Measurements from ENCODE around the gene KDELR1. TPM values are rescaled to one million over a fixed set of nuclear protein-coding genes. Genes with fewer than 3 reads are reported as not detected.

Gene KDELR1
- total and polyA plus RNA-seq, 2 experiments from 2014 or later: 159 to 186 TPM

DNA sequence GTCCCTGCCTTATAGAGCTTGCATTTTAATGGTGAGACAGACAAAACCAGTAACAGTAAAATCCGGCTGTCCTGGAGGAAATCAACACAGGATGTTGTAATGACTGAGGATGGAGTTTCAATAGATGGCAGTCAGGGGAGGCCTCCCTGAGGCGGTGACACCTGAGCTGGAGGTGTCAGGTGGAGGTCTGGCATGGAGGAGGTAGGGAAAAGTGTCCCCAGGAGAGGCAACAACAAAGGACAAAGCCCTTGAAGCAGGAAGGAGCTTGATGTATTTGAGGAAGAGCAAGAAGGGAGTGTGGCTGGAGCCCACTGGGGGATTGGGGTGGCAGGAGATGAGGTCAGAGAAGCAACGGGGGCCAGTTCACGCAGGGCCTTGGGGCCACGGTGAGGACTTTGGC is 9.9 kb upstream of the KDELR1 start:
- Histone ChIP-seq H3K9me3 (ENCODE audit: low read depth) (no peaks in the 10 kb centered on the region), H3K27me3 (peaks cover 10% of the 10 kb centered on the region), H3K27ac (no peak overlapping the region), H3K36me3 (no peaks in the 10 kb centered on the region), H3K4me3 (no peak overlapping the region), H3K4me1 (ENCODE audit: low read depth) (no peaks in the 10 kb centered on the region)
- DNase-seq (ENCODE audit: low read depth in 1 of 2, low spot score in 1 of 2): no peak
- TF ChIP-seq, protein P1, sequence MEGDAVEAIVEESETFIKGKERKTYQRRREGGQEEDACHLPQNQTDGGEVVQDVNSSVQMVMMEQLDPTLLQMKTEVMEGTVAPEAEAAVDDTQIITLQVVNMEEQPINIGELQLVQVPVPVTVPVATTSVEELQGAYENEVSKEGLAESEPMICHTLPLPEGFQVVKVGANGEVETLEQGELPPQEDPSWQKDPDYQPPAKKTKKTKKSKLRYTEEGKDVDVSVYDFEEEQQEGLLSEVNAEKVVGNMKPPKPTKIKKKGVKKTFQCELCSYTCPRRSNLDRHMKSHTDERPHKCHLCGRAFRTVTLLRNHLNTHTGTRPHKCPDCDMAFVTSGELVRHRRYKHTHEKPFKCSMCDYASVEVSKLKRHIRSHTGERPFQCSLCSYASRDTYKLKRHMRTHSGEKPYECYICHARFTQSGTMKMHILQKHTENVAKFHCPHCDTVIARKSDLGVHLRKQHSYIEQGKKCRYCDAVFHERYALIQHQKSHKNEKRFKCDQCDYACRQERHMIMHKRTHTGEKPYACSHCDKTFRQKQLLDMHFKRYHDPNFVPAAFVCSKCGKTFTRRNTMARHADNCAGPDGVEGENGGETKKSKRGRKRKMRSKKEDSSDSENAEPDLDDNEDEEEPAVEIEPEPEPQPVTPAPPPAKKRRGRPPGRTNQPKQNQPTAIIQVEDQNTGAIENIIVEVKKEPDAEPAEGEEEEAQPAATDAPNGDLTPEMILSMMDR (IDR thresholded peaks at IDR 0.05; ENCODE audit: low read depth, low read length): no peak

GRCh38 chr19:48400018-48400742 is 8.8 kb upstream of the KDELR1 start:
- Histone ChIP-seq H3K36me3 (no peaks in the 10 kb centered on the region), H3K4me3 (peak overlapping the region; percentile 2), H3K9me3 (ENCODE audit: low read depth) (no peaks in the 10 kb centered on the region), H3K4me1 (ENCODE audit: low read depth) (peaks cover 7% of the 10 kb centered on the region), H3K27me3 (peaks cover 13% of the 10 kb centered on the region), H3K27ac (no peak overlapping the region)
- peak; percentile 58 to 75 for DNase-seq (ENCODE audit: low read depth in 1 of 2, low spot score in 1 of 2)
- TF ChIP-seq, protein P1 (IDR thresholded peaks at IDR 0.05; ENCODE audit: low read depth, low read length): no peak

- peak; percentile 77 to 93 for DNase-seq (ENCODE audit: low read depth in 1 of 2, low spot score in 1 of 2)
- Histone ChIP-seq H3K36me3 (no peaks in the 10 kb centered on the region), H3K4me3 (peak overlapping the region; percentile 37), H3K4me1 (ENCODE audit: low read depth) (peaks cover 14% of the 10 kb centered on the region), H3K27ac (no peak overlapping the region), H3K9me3 (ENCODE audit: low read depth) (no peaks in the 10 kb centered on the region), H3K27me3 (peaks cover 19% of the 10 kb centered on the region)
- TF ChIP-seq, protein P1 (IDR thresholded peaks at IDR 0.05; ENCODE audit: low read depth, low read length): no peak
Measured at GRCh38 chr19:48398375-48399235, 7.3 kb upstream of the KDELR1 start.

DNA sequence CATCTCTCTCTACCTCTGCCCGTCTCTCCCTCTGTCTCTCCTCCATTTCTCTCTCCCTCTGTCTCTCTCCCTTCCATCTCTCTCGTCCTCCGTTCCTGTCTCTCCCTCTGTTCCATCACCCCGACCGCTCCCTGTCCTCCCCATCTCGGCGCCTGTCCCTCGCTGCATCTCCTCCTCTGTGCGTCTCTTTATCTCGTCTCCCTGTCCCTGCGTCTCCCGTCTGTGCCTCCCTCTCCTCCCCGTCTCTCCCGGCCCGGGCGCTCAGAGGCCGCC is 6.7 kb upstream of the KDELR1 start:
- Histone ChIP-seq H3K27me3 (peaks cover 19% of the 10 kb centered on the region), H3K27ac (no peak overlapping the region)
- no peak for DNase-seq (ENCODE audit: low read depth in 1 of 2, low spot score in 1 of 2)

DNA sequence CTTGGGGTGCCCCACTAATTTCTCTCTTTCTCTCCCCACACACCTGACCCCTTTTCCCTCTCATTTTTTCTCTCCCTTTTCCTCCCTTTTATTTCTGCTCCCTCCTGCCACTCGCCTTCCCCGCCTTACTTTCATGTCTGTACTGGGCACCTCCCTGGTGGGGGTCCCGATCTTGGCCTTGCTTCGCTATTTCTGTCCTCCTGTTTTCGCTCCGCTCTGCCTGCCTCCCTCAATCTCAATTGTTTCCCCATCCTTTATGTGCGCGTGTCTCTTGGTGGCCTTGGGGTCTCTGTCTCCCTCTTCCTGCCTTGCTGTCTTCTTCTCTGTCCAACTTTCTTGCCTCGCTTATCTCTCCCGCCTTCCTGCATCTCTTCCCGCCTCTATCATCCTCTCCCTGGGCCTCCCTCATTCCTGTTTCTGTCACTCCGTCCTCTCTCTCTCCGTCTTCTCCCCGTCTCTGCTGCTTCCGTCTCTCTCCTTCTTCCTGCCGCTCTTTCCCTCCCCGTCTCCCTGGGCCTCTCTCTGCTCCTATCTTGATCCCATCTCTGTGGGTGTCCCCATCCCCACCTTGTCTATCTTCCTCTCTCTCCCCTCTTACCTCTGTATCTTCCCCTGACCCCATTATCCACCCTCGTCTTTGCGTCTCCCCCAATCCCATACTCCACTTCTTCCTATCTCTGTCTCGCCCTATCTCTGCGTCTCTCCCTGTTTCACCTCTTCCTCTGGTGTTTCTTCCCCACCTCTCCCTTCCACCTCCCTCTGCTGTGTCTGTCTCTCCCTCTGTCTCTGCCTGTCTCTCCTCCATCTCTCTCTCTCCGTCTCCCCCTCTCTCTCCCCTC is 6.1 kb upstream of the KDELR1 start:
- H3K9me3 ChIP-seq (ENCODE audit: low read depth): no peaks in the 10 kb centered on the region
- H3K36me3 ChIP-seq: no peaks in the 10 kb centered on the region
- H3K4me1 ChIP-seq (ENCODE audit: low read depth): peaks cover 14% of the 10 kb centered on the region
- peak in 1 of 2 donors; percentile 20 for DNase-seq (ENCODE audit: low read depth in 1 of 2, low spot score in 1 of 2)
- H3K4me3 ChIP-seq: peak overlapping the region; percentile 25
- H3K27ac ChIP-seq: no peak overlapping the region
- TF ChIP-seq, protein P1 (IDR thresholded peaks at IDR 0.05; ENCODE audit: low read depth, low read length): no peak
- peaks cover 19% of the 10 kb centered on the region for H3K27me3 ChIP-seq

More for the DNA sequence above, 6.7 kb upstream of the KDELR1 start:
- TF ChIP-seq, protein P1 (IDR thresholded peaks at IDR 0.05; ENCODE audit: low read depth, low read length): no peak
- no peaks in the 10 kb centered on the region for H3K36me3 ChIP-seq
- H3K4me3 ChIP-seq: peak overlapping the region; percentile 25
- H3K4me1 ChIP-seq (ENCODE audit: low read depth): peaks cover 14% of the 10 kb centered on the region
- H3K9me3 ChIP-seq (ENCODE audit: low read depth): no peaks in the 10 kb centered on the region
